A549 treated with DMSO at 1 μM for 4 hours (cell line): Measurements from ENCODE around the gene WFDC11. TPM values are rescaled to one million over a fixed set of nuclear protein-coding genes. Genes with fewer than 3 reads are reported as not detected.

ENCODE experiments used
- total RNA-seq: library from RNA; stranded (reverse); fragments of 200-300 nt; extraction: Qiagen RNA extraction; gene quantifications from 5 replicates; pipeline ENCODE4 v1.2.3, GENCODE V29; 2022; ENCODE audit warnings: low read depth

WFDC11 gene
- not detected in 5 replicates for total RNA-seq

DNA sequence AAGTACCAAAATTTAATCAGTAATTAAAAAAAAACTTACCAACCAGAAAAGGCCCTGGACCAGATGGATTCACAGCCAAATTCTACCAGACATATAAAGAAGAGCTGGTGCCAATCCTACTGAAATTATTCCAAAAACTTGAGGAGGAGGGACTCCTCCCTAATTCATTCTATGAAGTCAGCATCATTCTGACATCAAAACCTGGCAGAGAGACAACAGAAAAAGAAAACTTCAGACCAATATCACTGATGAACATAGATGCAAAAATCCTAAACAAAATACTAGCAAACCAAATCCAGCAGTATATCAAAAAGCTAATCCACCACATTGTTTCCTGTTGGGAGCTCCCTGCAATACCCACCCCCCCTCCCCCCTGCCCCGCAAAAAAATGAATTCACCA lies at the start of gene WFDC11:
WFDC11 (minus strand) TSS at position 101 of the 400 bp plus-strand sequence. CDS start 19,639 bp downstream, outside the sequence.

DNA sequence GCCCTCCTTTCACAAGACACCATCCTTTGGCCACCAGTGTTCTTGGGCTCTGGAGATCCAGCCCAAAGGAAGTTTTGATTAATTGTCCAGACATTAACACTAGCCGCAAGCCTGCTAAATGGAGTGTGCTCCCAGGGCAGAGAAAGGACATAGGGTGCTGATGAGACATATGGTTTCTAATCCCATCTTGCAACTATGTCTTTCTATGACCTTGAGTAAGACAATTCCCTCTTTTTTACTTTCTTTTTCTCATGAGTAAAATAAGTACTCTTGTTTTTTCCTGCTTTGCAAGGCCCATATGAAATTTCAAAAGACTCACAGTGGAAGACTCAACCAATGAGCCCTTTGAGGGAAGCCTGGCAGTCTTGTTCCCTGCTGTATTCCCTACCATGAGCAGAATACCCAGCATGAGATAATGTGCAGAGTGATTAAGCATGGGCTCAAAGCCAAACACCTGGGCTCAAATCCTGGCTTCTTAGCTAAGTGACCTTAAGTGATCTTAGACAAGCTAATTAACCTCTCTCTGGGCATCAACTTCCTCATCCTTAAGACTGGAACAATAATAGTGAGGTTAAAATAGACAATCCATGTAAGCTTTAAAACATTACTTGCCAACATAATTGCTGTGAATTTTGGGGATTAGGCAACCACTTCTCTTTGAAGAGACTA lies 35.1 kb upstream of the WFDC11 start, which contains the start of gene WFDC10B:
WFDC10B (minus strand) TSS at position 51 of the 669 bp plus-strand sequence. CDS start 19,027 bp downstream, outside the sequence.

DNA sequence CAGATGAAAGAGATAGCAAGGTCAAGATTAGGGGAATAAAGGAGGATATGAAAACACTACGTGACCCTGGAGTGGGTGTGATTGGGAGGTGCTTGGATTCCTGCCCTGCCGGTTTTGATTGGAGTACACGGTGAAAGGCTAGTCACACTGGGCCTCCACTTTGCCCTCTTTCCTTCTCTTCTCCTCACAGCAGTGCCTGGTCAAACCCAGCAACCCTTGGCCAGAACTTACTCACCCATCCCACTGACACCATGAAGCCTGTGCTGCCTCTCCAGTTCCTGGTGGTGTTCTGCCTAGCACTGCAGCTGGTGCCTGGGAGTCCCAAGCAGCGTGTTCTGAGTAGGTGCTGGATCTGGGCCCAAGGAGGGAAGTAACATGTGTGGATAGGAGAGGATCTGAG lies 31.8 kb upstream of the WFDC11 start, which contains the start of gene WFDC13:
WFDC13 (plus strand) TSS at position 166 of the 400 bp plus-strand sequence; CDS start at position 252, 86 bp downstream.

DNA sequence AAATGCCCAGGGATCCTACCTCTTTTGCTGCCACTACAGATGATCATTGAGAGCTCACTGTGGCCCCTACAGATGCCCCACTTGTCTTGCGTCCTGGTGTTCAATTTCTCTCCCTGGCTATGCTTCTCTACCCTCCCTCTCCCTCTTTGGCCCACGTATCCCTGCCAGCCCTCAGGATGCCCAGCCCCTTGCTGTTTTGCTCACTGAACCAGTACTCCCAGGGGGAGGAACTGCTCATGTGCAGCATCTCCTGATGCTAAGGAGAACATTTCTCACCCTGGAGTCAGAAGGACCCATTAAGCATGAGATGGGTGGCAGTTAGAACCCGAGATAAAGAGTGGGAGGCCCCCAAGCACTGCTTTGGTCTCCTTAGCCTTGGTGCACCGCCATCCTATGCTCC lies 38.9 kb downstream of the WFDC11 start, which contains the start of gene WFDC9:
WFDC9 (minus strand) TSS at position 101 of the 400 bp plus-strand sequence. CDS start 21,103 bp downstream, outside the sequence.

DNA sequence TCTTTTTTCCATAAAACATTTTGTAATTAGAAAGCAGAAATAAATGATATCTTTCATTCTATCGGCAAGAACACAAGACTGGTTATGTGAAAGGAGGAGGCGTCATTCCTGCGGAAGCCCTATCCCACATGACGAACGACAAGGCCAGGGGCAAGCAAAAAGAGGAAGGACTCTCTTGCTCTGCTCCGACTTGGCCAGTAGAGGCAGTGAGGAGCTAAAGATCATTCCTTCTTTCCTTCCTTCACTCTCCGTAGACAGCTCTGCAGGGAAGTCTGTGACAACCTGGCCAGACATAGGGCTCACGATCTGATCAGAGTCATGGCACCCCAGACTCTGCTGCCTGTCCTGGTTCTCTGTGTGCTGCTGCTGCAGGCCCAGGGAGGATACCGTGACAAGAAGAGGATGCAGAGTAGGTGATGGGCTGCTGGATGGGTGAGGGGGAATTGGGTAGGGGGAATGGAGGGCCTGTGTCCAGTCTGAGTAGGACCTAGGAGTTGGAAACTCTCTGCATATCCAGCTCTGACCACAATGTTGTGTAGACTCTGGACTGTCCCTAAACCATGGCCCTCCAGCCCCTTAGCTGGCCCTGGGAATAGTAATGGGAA lies 40.4 kb downstream of the WFDC11 start, which contains the start of gene WFDC10A:
WFDC10A (plus strand) TSS at position 244 of the 605 bp plus-strand sequence; CDS start at position 319, 75 bp downstream.

Other genes starting within 250 kb of the WFDC11 start
- gene WFDC2, start 200.5 kb downstream of the WFDC11 start, total RNA-seq, result 0.15 to 0.19 TPM in 2 of 5 replicates, not detected in the others
- not detected in 5 replicates for gene SPINT3, start 154.6 kb downstream of the WFDC11 start, total RNA-seq
- not detected in 5 replicates for gene WFDC6, start 130.8 kb downstream of the WFDC11 start, total RNA-seq
- gene EPPIN, start 122.8 kb downstream of the WFDC11 start, total RNA-seq, result not detected in 5 replicates
- gene WFDC8, start 91.0 kb downstream of the WFDC11 start, total RNA-seq, result not detected in 5 replicates
- not detected in 5 replicates for gene WFDC10A, start 40.5 kb downstream of the WFDC11 start, total RNA-seq
- not detected in 5 replicates for gene WFDC9, start 39.0 kb downstream of the WFDC11 start, total RNA-seq
- not detected in 5 replicates for gene WFDC13, start 31.8 kb upstream of the WFDC11 start, total RNA-seq
- gene WFDC10B, start 34.8 kb upstream of the WFDC11 start, total RNA-seq, result not detected in 5 replicates
- not detected in 5 replicates for gene SPINT4, start 52.1 kb upstream of the WFDC11 start, total RNA-seq
- 0.23 TPM in 1 of 5 replicates, not detected in the others for gene WFDC3, start 121.6 kb upstream of the WFDC11 start, total RNA-seq
- 30.7 to 37.6 TPM (median 36.3 TPM) in 5 replicates for gene DNTTIP1, start 121.7 kb upstream of the WFDC11 start, total RNA-seq
- gene UBE2C, start 142.4 kb upstream of the WFDC11 start, total RNA-seq, result 225 to 256 TPM (median 248 TPM) in 5 replicates
- gene TNNC2, start 157.1 kb upstream of the WFDC11 start, total RNA-seq, result 0.31 TPM in 1 of 5 replicates, not detected in the others
- gene SNX21, start 163.6 kb upstream of the WFDC11 start, total RNA-seq, result 8.8 to 13.0 TPM (median 11.6 TPM) in 5 replicates
- gene ACOT8, start 187.2 kb upstream of the WFDC11 start, total RNA-seq, result 18.7 to 21.8 TPM (median 19.5 TPM) in 5 replicates
- gene ZSWIM3, start 187.4 kb upstream of the WFDC11 start, total RNA-seq, result 1.4 to 1.8 TPM (median 1.5 TPM) in 5 replicates
- gene ZSWIM1, start 211.0 kb upstream of the WFDC11 start, total RNA-seq, result 6.2 to 7.6 TPM (median 6.8 TPM) in 5 replicates
- 0.43 to 0.75 TPM (median 0.67 TPM) in 4 of 5 replicates, not detected in the other for gene SPATA25, start 217.4 kb upstream of the WFDC11 start, total RNA-seq
- gene NEURL2, start 221.0 kb upstream of the WFDC11 start, total RNA-seq, result 0.88 to 1.3 TPM (median 1.2 TPM) in 5 replicates
- 101 to 131 TPM (median 116 TPM) in 5 replicates for gene CTSA, start 221.1 kb upstream of the WFDC11 start, total RNA-seq
- 1.4 to 2.1 TPM (median 1.9 TPM) in 5 replicates for gene PLTP, start 241.9 kb upstream of the WFDC11 start, total RNA-seq